HG03135 (cell line): ENCODE results near the gene DHX34.
"Not testable (repeated sequence)": the region's sequence is repeated elsewhere in the genome, so short reads cannot be mapped to it uniquely, and the experiment has no call there.

Experiments used
- ATAC-seq: cut with Tn5 transposase; IDR thresholded peaks from one replicate; pipeline ENCODE4 v1.9.1; 2021; ENCODE audit warnings: mild to moderate bottlenecking, moderate library complexity; ENCODE audit not compliant: unreplicated experiment

The DHX34 gene

GRCh38 chr19:47330466-47330869, 18.6 kb upstream of the DHX34 start:
- ATAC-seq: no peak

GRCh38 chr19:47331490-47331889, 17.6 kb upstream of the DHX34 start:
- ATAC-seq: no peak

DNA sequence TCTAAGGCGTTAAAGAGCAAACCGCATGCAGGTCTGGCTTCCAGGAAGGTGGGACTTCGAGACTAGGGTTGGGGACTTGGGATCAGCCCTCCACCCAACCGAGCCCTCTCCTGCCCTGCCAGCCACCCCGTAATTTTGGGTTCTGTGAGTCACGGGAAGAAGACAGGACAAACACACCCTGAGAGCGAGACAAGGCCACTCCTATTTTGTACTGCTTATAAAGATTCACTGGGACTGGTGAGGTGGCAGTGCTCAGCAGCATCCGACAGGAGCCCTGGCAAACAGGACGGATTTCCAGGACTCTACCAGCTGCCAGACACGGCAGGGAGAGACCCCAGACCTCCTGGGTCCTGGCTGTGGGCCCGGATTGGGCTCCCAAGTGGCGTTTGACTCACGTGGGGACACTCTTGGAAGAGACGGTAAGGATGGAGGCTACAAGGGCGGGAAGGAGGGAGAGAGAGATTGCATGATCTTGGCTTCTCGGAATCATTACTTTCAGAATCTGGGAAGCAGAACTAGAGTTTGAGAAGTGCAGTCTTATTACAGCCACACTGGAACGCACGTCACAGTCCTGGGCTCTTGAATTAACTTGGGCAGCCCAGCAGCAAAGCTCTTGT, 17.1 kb upstream of the DHX34 start, which contains the start of gene C5AR2:
TSS of gene C5AR2 (plus strand) at position 245 of the 617 bp plus-strand sequence. CDS start 8,625 bp downstream, outside the sequence.
- no peak for ATAC-seq

GRCh38 chr19:47336765-47337718, 12.1 kb upstream of the DHX34 start:
- not testable (repeated sequence) for ATAC-seq

DNA sequence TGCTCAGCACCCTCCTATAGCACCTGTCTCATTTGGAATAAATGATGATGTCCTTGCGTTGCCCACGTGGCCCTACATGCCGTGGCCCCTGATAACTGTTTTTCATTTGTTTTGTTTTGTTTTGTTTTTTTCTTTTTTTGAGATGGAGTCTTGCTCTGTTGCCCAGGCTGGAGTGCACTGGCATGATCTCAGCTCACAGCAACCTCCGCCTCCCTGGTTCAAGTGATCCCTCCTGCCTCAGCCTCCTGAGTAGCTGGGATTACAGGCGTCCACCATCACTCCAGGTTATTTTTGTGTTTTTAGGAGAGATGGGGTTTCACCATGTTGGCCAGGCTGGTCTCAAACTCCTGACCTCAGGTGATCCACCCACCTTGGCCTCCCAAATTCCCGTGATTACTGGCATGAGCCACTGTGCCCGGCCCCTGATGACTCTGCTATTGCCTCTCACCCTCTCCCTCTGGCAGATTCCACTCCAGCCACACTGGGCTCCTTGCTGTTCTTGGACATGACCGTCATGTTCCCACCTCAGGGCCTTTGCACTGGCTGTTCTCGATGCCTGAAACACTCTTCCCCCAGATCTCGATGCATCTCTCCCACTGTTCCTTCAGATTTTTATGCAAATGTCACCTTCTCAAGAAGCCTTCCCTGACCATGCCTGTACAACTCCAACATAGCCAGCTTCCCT, 9.8 kb upstream of the DHX34 start:
- no peak for ATAC-seq

GRCh38 chr19:47340477-47341208, 8.5 kb upstream of the DHX34 start:
- ATAC-seq: no peak

- no peak for ATAC-seq
Observed at GRCh38 chr19:47341734-47342133, 7.4 kb upstream of the DHX34 start.

GRCh38 chr19:47343194-47343802, 5.8 kb upstream of the DHX34 start:
- no peak for ATAC-seq

GRCh38 chr19:47344425-47344824, 4.7 kb upstream of the DHX34 start:
- ATAC-seq: no peak

DNA sequence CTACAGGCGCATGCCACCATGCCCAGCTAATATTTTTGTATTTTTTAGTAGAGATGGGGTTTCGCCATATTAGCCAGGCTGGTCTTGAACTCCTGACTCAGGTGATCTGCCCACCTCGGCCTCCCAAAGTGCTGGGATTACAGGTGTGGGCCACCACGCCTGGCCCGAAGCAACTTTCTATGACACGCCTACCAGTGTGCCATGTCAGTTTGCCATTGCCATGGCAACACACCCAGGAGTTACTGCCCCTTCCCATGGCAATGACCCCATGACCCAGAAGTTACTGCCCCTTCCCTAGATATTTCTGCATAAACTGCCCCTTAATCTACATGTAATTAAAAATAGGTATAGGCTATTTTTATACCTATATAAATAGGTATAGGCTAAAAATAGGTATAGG, 3.1 kb upstream of the DHX34 start:
- not testable (repeated sequence) for ATAC-seq

DNA sequence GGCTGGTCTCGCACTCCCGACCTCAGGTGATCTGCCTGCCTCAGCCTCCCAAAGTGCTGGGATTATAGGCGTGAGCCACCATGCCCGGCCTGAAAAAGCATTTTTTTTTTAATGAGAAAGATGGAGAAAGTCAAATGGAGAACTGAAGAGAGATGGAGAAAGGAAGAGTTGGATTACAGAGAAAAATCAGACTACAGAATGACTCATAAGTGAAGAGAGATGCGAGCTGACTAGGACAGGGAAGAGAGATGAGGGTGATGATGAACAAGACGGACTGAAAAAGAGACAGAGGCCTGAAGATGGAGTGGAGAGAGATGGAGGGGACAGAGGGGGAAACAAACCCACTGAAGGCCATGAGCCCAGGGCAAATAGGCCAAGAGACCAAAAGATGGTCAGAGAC, 1.5 kb downstream of the DHX34 start:
- no peak for ATAC-seq

DNA sequence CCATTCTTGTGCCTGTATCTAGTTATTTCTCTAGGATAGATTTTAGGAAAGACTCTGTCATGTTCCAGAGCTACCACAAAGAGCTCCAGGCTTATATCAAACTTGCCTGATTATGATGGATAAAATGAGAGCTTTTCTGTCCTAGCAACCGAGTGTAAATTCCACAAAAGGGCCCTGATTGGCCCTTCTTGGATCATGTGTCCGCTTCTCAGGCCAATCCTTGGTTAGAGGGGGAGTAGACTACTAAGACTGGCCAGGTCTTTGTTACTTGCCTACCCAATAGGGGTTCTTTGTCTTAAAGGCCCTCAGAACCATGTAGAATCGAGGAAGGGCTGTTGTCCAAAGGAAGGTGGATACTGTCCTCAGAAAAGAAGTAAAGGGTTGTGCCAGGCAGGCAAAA, 2.4 kb downstream of the DHX34 start:
- ATAC-seq: no peak

DNA sequence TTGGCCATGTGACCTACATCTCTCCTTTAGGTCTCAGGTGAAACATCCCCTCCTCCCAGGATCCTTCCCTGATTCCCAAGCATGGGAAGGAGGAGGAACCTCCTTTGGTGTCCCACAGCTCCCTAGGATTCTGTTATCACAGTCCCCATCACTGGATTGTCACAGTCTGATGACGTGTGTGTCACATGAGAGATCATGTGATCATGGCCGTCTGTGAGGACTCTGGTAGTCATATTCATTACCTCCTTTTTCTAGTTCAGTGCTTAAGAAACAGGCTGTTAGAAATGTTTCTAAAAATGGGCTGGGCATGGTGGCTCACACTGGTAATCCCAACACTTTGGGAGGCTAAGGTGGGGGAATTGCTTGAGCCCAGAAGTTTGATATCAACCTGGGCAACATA, 3.0 kb downstream of the DHX34 start:
- no peak for ATAC-seq

DNA sequence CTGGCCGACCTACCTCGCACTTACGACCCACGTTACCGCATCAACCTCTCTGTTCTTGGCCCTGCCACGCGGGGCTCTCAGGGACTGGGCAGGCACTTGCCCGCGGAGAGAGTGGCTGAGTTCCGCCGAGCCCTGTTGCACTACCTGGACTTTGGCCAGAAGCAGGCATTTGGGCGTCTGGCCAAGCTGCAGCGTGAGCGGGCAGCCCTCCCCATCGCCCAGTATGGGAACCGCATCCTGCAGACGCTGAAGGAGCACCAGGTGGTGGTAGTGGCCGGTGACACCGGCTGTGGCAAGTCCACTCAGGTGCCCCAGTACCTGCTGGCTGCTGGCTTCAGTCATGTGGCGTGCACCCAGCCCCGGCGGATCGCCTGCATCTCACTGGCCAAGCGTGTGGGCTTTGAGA, 4.2 kb downstream of the DHX34 start:
- no peak for ATAC-seq

DNA sequence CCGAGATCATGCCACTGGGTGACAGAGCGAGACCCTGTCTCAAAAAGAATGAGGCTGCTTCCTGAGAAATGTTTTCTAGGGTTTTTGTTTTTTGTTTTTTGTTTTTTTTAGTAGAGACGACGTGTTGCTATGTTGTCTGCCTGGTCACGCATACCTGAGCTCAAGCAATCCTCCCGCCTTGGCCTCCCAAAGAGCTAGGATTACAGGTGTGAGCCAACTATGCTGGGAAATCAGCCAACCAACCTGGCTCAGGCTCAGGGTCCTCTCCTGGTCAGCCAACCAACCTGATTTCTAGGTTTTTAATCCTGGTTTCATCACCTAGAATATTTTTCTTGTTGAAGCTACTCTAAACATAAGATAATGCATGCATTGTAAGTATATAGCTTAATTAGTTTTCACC, 7.8 kb downstream of the DHX34 start:
- no peak for ATAC-seq

DNA sequence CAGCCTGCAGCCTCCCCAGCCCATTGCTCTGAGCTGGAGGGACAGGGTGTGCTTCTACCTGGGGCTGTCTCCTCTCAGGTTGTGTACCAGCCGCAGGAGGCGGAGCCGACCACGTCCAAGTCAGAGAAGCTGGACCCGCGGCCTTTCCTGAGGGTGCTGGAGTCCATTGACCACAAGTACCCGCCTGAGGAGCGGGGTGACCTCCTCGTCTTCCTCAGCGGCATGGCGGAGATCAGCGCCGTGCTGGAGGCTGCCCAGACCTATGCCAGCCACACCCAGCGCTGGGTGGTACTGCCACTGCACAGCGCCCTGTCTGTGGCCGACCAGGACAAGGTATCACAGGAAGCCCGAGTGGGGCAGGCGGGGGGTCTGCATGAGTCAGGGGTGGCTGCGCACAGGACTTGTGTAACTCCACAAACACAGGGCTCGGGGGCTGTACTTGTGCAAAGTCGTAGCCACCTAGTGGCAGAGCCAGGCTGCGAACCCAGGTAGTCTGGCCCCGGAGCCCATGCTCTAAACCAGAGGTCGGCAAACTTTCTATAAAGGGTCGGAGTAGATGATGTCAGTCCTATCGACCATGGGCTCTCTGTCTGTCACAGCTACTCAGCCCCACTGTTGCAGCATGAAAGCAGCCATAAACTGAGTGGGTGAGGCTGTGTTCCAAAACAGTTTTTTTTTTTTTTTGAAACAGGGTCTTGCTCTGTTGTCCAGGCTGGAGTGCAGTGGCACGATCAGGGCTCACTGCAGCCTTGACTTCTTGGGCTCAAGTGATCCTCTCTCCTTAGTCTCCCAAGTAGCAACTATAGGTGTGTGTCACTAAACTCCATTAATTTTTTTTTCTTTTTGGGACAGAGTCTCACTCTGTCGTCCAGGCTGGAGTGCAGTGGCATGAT, 8.9 kb downstream of the DHX34 start:
- ATAC-seq: no peak

DNA sequence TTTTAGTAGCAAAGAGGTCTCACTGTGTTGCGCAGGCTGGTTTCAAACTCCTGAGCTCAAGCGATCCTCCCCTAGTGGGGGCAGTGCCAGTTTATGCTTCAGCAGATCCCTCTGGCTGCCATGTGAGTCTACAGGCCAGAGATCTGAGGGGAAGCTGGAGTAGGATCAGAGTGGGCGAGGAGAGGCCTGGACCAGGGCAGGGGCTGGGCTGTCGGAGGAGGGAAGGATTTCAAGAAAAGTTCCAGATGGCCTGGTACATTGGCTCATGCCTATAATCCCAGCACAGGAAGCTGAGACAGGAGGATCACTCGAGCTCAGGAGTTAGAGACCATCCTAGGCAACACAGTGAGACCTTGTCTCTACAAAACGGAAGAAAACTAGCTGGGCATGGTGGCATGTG, 9.8 kb downstream of the DHX34 start:
- ATAC-seq: no peak

- ATAC-seq: no peak
Observed at GRCh38 chr19:47362321-47362720, 13.2 kb downstream of the DHX34 start.

DNA sequence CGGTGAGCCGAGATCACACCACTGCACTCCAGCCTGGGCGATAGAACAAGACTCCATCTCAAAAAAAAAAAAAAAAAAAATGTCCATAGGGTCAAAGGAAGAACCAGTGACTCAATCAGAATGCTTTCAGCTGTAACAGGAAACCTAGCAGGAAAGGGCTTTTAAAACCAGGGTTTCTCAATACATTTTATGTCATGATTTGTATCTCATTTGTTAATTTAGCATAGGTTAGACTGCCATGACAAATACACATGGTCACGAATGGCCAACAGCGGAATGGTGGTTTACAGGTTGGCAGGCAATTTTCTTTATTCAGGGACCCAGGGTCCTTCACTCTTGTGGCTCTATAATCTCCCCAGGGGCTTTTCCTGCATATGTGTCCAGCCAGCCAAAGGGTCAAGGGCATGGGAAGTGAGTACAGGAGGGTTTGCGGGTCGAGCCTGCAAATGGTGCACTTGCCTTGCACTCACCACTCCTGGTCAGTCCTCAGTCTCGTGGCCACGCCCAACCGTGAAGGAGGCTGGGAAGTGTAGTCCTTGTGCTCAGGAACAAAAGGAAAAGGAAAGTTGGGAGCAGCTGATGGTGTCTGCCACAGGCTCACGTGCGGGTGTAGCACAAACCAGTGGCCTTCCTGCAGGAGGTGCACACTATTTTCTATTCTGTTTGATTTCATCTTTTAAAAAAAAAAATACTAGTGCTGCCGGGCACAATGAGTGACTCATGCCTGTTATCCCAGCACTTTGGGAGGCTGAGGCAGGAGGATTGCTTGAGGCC, 14.8 kb downstream of the DHX34 start:
- ATAC-seq: no peak
